GM13977 (cell line): ENCODE measurements around the gene PRSS12.
"Not testable (repeated sequence)": the region's sequence is repeated elsewhere in the genome, so short reads cannot be mapped to it uniquely, and the experiment has no call there.

Experiments used
- DNase-seq: peaks from one replicate; pipeline ENCODE4 v3.0.0; 2012; ENCODE audit warnings: low spot score
- in situ Hi-C: fragments of 300-500 bp; cut with MboI; formaldehyde crosslinking; loops from one replicate; pipeline ENCODE4 v1.12.0; 2022; ENCODE audit warnings: low sequenced_read_pairs, low pct_unique_long_range_greater_than_20kb, mixed read lengths, inconsistent platforms; ENCODE audit not compliant: unreplicated experiment
- TF ChIP-seq, protein P1 (sequence below): IDR thresholded peaks from 2 replicates; pipeline ENCODE4 v1.5.1; 2012; ENCODE audit warnings: mild to moderate bottlenecking, control low read depth; ENCODE audit not compliant: insufficient read depth; ENCODE audit errors: extremely low read depth, missing control alignments

Gene PRSS12

DNA sequence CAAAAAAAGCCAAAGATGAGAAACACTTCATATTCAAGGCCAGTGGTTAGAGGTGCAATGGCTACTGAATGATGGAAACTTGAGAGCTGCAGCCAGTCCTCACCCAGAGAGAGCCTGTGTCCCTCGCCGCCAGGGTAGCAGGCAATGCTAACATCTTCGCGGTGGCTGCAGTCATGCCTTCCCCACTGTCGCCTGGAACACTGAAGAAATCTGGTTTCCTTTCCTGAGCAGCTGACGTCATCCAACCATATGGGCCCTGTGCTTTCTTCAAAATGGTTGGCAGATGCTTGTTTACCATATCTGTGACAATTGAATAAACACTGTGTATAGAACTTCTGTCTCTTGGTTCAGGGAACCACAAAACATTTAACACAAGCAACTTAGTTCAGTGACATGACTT lies 39.7 kb downstream of the PRSS12 start:
- DNase-seq = no peak
- TF ChIP-seq, protein P1, sequence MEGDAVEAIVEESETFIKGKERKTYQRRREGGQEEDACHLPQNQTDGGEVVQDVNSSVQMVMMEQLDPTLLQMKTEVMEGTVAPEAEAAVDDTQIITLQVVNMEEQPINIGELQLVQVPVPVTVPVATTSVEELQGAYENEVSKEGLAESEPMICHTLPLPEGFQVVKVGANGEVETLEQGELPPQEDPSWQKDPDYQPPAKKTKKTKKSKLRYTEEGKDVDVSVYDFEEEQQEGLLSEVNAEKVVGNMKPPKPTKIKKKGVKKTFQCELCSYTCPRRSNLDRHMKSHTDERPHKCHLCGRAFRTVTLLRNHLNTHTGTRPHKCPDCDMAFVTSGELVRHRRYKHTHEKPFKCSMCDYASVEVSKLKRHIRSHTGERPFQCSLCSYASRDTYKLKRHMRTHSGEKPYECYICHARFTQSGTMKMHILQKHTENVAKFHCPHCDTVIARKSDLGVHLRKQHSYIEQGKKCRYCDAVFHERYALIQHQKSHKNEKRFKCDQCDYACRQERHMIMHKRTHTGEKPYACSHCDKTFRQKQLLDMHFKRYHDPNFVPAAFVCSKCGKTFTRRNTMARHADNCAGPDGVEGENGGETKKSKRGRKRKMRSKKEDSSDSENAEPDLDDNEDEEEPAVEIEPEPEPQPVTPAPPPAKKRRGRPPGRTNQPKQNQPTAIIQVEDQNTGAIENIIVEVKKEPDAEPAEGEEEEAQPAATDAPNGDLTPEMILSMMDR = no peak
- in situ Hi-C loops = no loop called here

GRCh38 chr4:118308306-118309030 lies 44.3 kb downstream of the PRSS12 start:
- in situ Hi-C loops = no loop called here
- TF ChIP-seq, protein P1 = no peak
- no peak for DNase-seq

DNA sequence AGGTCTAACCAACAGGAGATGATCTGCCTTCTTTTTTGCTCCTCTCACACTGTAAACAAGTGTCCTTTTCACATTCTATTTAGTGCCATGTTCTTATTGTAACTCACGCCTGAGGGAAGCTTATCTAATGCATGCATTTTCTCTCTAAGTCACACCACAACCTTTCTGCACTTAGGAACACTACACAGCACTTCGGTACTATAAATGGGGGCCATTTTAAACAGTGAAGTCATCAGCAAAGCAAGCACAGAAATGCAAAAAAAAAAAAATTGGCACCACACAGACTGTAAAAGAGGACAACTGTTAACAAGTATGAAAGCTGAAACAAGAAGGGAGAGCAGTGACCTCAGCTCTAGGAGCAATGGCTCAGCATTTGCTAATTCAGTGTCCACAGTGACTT lies 45.2 kb downstream of the PRSS12 start:
- in situ Hi-C loops = no loop called here
- TF ChIP-seq, protein P1 = no peak
- DNase-seq = no peak

DNA sequence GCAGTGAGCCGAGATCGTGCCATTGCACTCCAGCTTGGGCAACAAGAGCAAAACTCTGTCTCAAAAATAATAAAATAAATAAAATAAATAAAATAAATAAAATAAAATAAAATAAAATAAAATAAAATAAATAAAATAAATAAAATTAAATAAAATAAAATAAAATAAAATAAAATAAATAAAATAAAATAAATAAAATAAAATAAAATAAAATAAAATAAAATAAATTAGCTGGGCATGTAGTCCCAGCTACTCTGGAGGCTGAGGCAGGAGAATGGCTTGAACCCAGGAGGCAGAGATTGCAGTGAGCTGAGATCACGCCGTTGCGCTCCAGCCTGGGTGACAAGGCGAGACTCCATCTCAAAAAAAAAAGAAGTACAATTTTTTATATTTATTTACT lies 53.2 kb downstream of the PRSS12 start:
- in situ Hi-C loops, DNase-seq: not testable (repeated sequence)

GRCh38 chr4:118296729-118297128 lies 56.1 kb downstream of the PRSS12 start:
- DNase-seq = no peak
- TF ChIP-seq, protein P1 = no peak
- in situ Hi-C loops = no loop called here

DNA sequence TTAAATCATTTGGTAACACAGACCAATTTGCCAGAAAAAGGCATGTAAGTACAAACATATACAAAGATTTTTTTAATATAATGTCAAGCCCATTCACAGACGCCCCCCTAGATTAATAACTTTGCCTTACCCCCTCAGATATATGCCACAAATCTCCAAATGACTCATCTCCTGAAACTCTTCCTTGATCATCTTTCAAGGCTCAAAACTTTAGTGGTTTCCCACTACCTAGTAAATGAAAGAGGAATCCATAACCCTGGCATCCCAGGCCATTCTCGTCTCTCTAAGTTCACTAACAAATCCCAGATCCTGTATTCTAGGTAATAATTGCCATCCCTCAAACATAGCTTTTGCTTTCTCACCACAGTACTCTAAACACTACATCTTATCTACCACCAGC lies 61.9 kb downstream of the PRSS12 start:
- DNase-seq = no peak
- TF ChIP-seq, protein P1 = no peak
- in situ Hi-C loops = no loop called here

- TF ChIP-seq, protein P1 = no peak
- in situ Hi-C loops = no loop called here
- no peak for DNase-seq
Measured at GRCh38 chr4:118289794-118290193, 63.0 kb downstream of the PRSS12 start.
